Nephron progenitor cell (in vitro differentiated cells): ENCODE data around the gene MCM6.
A peak's percentile ranks its signal among the peaks of the same experiment; 100 is the strongest.
"Not testable (repeated sequence)": the region's sequence is repeated elsewhere in the genome, so short reads cannot be mapped to it uniquely, and the experiment has no call there.

Experiments used
- DNase-seq: peaks from one replicate; pipeline ENCODE4 v3.0.0; 2021
- H3K27ac Mint-ChIP-seq: 2 replicates; pipeline ENCODE4 v1.8.0; 2021; ENCODE audit warnings: mild to moderate bottlenecking, moderate library complexity, mixed read lengths
- H3K27me3 Mint-ChIP-seq: 2 replicates; pipeline ENCODE4 v1.8.0; 2021; ENCODE audit warnings: mild to moderate bottlenecking, low read depth, mixed read lengths; ENCODE audit not compliant: poor library complexity
- H3K36me3 Mint-ChIP-seq: 2 replicates; pipeline ENCODE4 v1.8.0; 2021; ENCODE audit warnings: low read depth, mixed read lengths
- H3K4me1 Mint-ChIP-seq: 2 replicates; pipeline ENCODE4 v1.8.0; 2021; ENCODE audit warnings: mixed read lengths
- H3K4me3 Mint-ChIP-seq: 2 replicates; pipeline ENCODE4 v1.8.0; 2021; ENCODE audit warnings: mild to moderate bottlenecking, moderate library complexity, mixed read lengths
- H3K9me3 Mint-ChIP-seq: 2 replicates; pipeline ENCODE4 v1.8.0; 2021; ENCODE audit warnings: mild to moderate bottlenecking, moderate library complexity, mixed read lengths
- TF ChIP-seq, protein P1 (sequence below): fragments of 200-600 bp; sonication (generic); IDR thresholded peaks from 2 replicates; pipeline ENCODE4 v1.5.0; 2021; ENCODE audit warnings: antibody characterized with exemption

MCM6 gene

DNA sequence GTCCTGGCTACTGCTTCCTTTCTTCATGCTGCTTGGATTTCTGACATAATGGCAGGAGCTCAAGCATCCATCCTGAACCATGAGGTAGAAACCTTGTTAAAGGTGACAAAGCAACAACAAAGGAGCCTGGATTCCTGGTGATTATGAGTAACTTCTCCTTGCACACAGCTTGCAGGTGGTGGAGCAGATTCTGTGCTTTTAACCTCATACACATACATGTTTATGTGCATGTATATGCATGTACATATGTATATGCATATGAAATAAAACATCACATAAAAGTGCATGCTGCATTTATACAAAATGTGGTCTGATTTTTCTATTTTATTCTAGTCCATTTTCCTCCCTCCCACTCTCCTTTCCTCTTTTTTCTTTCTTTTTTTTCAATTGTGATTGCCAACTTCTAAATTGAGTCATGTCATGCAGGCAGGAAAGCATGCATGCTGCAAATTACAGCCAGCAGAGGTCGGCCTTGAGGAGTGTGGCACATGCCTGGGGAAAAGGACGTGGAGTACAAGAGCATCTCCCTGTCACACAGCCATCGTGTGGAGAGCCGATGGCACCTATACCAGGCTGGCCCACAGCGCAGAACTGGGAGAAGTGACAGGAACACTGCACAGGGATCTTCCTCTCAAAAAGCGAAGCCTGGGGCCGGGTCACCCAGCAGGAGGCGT is 57.2 kb downstream of the MCM6 start:
- no peaks in the 10 kb centered on the region for H3K36me3 Mint-ChIP-seq
- no peak overlapping the region for H3K27ac Mint-ChIP-seq
- H3K27me3 Mint-ChIP-seq: peaks cover 10% of the 10 kb centered on the region
- no peak for DNase-seq
- H3K4me1 Mint-ChIP-seq: no peaks in the 10 kb centered on the region
- H3K4me3 Mint-ChIP-seq: no peak overlapping the region
- H3K9me3 Mint-ChIP-seq: peaks cover 13% of the 10 kb centered on the region
- TF ChIP-seq, protein P1, sequence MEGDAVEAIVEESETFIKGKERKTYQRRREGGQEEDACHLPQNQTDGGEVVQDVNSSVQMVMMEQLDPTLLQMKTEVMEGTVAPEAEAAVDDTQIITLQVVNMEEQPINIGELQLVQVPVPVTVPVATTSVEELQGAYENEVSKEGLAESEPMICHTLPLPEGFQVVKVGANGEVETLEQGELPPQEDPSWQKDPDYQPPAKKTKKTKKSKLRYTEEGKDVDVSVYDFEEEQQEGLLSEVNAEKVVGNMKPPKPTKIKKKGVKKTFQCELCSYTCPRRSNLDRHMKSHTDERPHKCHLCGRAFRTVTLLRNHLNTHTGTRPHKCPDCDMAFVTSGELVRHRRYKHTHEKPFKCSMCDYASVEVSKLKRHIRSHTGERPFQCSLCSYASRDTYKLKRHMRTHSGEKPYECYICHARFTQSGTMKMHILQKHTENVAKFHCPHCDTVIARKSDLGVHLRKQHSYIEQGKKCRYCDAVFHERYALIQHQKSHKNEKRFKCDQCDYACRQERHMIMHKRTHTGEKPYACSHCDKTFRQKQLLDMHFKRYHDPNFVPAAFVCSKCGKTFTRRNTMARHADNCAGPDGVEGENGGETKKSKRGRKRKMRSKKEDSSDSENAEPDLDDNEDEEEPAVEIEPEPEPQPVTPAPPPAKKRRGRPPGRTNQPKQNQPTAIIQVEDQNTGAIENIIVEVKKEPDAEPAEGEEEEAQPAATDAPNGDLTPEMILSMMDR: peak; percentile 9

DNA sequence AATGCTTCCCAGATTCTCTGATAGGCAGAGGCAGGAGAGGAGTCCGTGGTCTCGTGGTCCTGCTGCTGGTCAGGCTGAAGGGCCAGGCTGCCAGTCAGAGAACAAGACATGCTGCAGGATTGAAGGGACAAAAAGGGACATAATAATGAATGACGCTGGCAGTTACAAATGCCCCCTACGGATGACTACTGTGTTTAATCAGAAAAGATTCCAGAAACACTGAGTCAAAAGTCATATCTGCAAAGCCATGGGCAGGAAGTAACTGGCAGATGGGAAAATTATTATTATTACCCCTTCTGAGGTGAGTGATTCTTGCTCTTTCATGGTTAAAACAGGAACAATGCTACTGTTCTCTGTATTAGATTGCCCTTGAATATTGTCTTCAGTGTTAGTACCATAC is 58.3 kb downstream of the MCM6 start:
- no peak overlapping the region for H3K27ac Mint-ChIP-seq
- DNase-seq: no peak
- no peak overlapping the region for H3K4me3 Mint-ChIP-seq
- TF ChIP-seq, protein P1: no peak
- H3K27me3 Mint-ChIP-seq: peaks cover 10% of the 10 kb centered on the region
- no peaks in the 10 kb centered on the region for H3K36me3 Mint-ChIP-seq
- H3K9me3 Mint-ChIP-seq: peaks cover 8% of the 10 kb centered on the region
- H3K4me1 Mint-ChIP-seq: no peaks in the 10 kb centered on the region

DNA sequence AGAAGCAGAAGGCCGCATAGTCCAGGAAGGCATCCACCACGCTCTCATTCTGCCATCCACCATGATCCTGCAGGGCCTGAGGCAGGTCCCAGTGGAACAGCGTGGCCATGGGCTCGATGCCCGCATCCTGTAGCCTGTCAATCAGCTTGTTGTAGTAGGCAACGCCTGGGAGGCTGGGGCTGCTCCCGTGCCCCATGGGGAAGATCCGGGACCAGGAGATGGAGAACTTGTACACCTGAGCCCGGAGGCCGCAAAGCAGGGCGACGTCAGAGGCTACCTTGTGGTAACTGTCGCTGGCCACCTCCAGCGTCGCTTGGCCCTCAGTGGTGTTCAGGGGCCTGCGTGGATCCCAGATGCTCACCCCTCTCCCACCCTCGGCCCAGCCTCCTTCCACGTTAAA is 58.8 kb downstream of the MCM6 start:
- peaks cover 3% of the 10 kb centered on the region for H3K9me3 Mint-ChIP-seq
- TF ChIP-seq, protein P1: no peak
- no peak overlapping the region for H3K27ac Mint-ChIP-seq
- peaks cover 10% of the 10 kb centered on the region for H3K27me3 Mint-ChIP-seq
- DNase-seq: no peak
- H3K4me3 Mint-ChIP-seq: no peak overlapping the region
- H3K36me3 Mint-ChIP-seq: no peaks in the 10 kb centered on the region
- no peaks in the 10 kb centered on the region for H3K4me1 Mint-ChIP-seq

DNA sequence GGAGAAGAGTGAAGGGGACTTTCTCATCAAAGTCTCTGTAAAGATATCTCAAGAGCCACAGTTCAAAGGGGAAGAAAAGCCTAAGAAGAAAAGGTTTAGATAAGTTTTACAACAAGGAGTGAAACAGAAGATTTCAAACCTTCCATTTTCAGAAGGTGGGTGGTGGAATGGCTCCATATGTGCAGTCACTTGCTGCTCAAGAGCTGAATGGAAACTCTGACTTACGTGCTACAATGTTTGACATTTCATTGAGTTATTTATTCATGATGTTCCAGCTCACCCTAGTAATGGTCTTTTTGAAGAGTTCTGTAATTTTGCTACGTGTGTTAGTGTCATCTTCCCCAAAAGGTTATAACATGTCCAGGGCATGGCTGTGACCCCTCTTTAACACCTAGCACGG is 61.0 kb downstream of the MCM6 start:
- no peak overlapping the region for H3K4me3 Mint-ChIP-seq
- peaks cover 12% of the 10 kb centered on the region for H3K27me3 Mint-ChIP-seq
- no peak for DNase-seq
- no peaks in the 10 kb centered on the region for H3K36me3 Mint-ChIP-seq
- H3K4me1 Mint-ChIP-seq: no peaks in the 10 kb centered on the region
- TF ChIP-seq, protein P1: no peak
- H3K27ac Mint-ChIP-seq: no peak overlapping the region
- no peaks in the 10 kb centered on the region for H3K9me3 Mint-ChIP-seq

DNA sequence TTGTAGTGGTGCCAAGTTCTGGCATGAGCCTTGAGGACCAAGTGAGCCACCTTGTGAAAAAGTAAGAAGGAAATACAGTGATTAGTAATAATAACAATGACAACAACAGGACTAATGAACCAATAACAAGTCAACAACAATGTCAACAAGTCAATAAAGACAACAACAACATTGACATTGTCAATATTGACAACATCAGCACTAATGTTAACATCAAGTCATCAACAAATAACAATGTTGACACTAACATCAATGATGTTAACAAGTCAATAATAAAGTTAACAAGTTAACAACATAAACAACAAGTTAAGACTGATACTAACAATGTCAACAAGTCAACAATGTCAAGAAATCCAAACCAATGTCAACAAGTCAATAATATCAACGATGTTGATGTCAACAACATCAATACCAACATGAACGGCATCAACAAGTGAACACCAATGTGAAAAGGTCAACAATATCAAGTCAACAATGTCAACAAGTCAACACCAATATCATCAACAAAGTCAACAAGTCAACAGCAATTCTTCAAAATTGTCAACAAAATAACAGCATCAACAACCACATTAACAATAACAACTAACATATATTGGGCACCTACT is 63.2 kb downstream of the MCM6 start:
- no peaks in the 10 kb centered on the region for H3K36me3 Mint-ChIP-seq
- H3K27ac Mint-ChIP-seq: no peak overlapping the region
- no peaks in the 10 kb centered on the region for H3K9me3 Mint-ChIP-seq
- peaks cover 12% of the 10 kb centered on the region for H3K27me3 Mint-ChIP-seq
- H3K4me3 Mint-ChIP-seq: no peak overlapping the region
- no peak for DNase-seq
- TF ChIP-seq, protein P1: no peak
- no peaks in the 10 kb centered on the region for H3K4me1 Mint-ChIP-seq

DNA sequence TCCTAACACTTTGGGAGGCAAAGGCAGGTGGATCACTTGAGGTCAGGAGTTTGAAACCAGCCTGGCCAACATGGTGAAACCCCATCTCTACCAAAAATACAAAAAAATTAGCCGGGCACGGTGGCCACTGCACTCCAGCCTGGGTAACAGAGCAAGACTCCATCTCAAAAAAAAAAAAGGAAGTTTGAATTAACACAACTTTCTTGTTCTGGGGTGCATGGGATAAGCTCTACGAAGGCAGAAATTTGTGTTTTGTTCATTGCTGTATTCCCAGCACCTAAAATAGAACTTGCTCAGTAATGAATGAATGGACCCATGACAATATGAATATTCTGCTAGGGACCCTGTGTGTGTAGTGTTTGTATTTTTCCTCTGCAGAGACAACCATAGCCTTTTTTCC is 68.4 kb downstream of the MCM6 start:
- H3K27me3 Mint-ChIP-seq, H3K27ac Mint-ChIP-seq, H3K36me3 Mint-ChIP-seq, DNase-seq, H3K4me3 Mint-ChIP-seq, H3K4me1 Mint-ChIP-seq, H3K9me3 Mint-ChIP-seq: not testable (repeated sequence)
